GM23338 (cell line): ENCODE data around the gene LMBR1. TPM values are rescaled to one million over a fixed set of nuclear protein-coding genes. Genes with fewer than 3 reads are reported as not detected.
A peak's percentile ranks its signal among the peaks of the same experiment; 100 is the strongest.

Experiments used
- ATAC-seq: fragments of 200-7000 bp; cut with Tn5 transposase; 3 replicates; pipeline ENCODE4 v1.9.1; 2020
- DNase-seq: peaks from one replicate; pipeline ENCODE4 v3.0.0-alpha.2; 2015; ENCODE audit warnings: low spot score
- H2AFZ ChIP-seq: fragments of 200-600 bp; sonication (generic); 2 replicates; pipeline ENCODE4 v1.8.0; 2016; ENCODE audit warnings: antibody characterized with exemption, mild to moderate bottlenecking, moderate library complexity
- H3F3A ChIP-seq: fragments of 200-600 bp; sonication (generic); replicated peaks from 2 replicates; pipeline ENCODE4 v1.8.0; 2017; ENCODE audit warnings: antibody characterized with exemption, mixed run types, low read depth
- H3K27ac ChIP-seq: fragments of 200-600 bp; sonication (generic); 2 replicates; pipeline ENCODE4 v1.6.1; 2016; ENCODE audit warnings: low read depth
- H3K27me3 ChIP-seq: fragments of 200-600 bp; sonication (generic); 2 replicates; pipeline ENCODE4 v1.8.0; 2016; ENCODE audit warnings: mild to moderate bottlenecking, mixed run types, moderate library complexity; ENCODE audit not compliant: insufficient read depth
- H3K36me3 ChIP-seq: fragments of 200-600 bp; sonication (generic); 2 replicates; pipeline ENCODE4 v1.8.0; 2016; ENCODE audit warnings: mild to moderate bottlenecking; ENCODE audit not compliant: insufficient read depth
- H3K4me1 ChIP-seq: fragments of 200-600 bp; sonication (generic); 2 replicates; pipeline ENCODE4 v1.8.0; 2016; ENCODE audit warnings: mild to moderate bottlenecking, moderate library complexity; ENCODE audit not compliant: insufficient read depth
- H3K4me2 ChIP-seq: fragments of 200-600 bp; sonication (generic); 2 replicates; pipeline ENCODE4 v1.7.1; 2017; ENCODE audit warnings: mixed run types
- H3K4me3 ChIP-seq: fragments of 200-600 bp; sonication (generic); 2 replicates; pipeline ENCODE4 v1.6.1; 2016; ENCODE audit warnings: mixed run types
- H3K79me2 ChIP-seq: fragments of 200-600 bp; sonication (generic); replicated peaks from 2 replicates; pipeline ENCODE4 v1.8.0; 2017; ENCODE audit warnings: mild to moderate bottlenecking; ENCODE audit not compliant: insufficient read depth
- H3K9me2 ChIP-seq: fragments of 200-600 bp; sonication (generic); 2 replicates; pipeline ENCODE4 v1.8.0; 2017; ENCODE audit not compliant: insufficient read depth
- H4K20me1 ChIP-seq: fragments of 200-600 bp; sonication (generic); replicated peaks from 2 replicates; pipeline ENCODE4 v1.8.0; 2017; ENCODE audit warnings: mild to moderate bottlenecking; ENCODE audit not compliant: insufficient read depth
- H3K27ac Mint-ChIP-seq: 2 replicates; pipeline ENCODE4 v1.8.0; 2020; ENCODE audit warnings: inconsistent platforms, mild to moderate bottlenecking, moderate library complexity, mixed read lengths
- H3K27me3 Mint-ChIP-seq: 3 replicates; pipeline ENCODE4 v1.8.0; 2022; ENCODE audit warnings: low read depth, mild to moderate bottlenecking, moderate library complexity, mixed read lengths, inconsistent platforms; ENCODE audit not compliant: insufficient read depth, poor library complexity
- H3K36me3 Mint-ChIP-seq: 3 replicates; pipeline ENCODE4 v1.8.0; 2021; ENCODE audit warnings: low read depth, mild to moderate bottlenecking, inconsistent platforms, moderate library complexity, mixed read lengths
- H3K4me1 Mint-ChIP-seq: 3 replicates; pipeline ENCODE4 v1.8.0; 2020; ENCODE audit warnings: mild to moderate bottlenecking, inconsistent platforms, mixed read lengths
- H3K4me3 Mint-ChIP-seq: 3 replicates; pipeline ENCODE4 v1.8.0; 2021; ENCODE audit warnings: moderate library complexity, mild to moderate bottlenecking, inconsistent platforms, mixed read lengths
- H3K9me3 Mint-ChIP-seq: 3 replicates; pipeline ENCODE4 v1.8.0; 2020; ENCODE audit warnings: moderate library complexity, mild to moderate bottlenecking, inconsistent platforms, mixed read lengths
- CREB1 ChIP-seq: fragments of 250-450 bp; sonication (Bioruptor Pico); IDR thresholded peaks from 2 replicates; pipeline ENCODE4 v1.5.0; 2020; ENCODE audit warnings: low read depth, mild to moderate bottlenecking, moderate library complexity
- EZH2 ChIP-seq: fragments of 200-600 bp; sonication (generic); IDR thresholded peaks from one replicate; pipeline ENCODE4 v1.8.0; 2017; ENCODE audit warnings: antibody characterized with exemption, mild to moderate bottlenecking, low read depth; ENCODE audit not compliant: unreplicated experiment
- EZH2phosphoT487 ChIP-seq: fragments of 200-600 bp; sonication (generic); IDR thresholded peaks from one replicate; pipeline ENCODE4 v1.8.1; 2018; ENCODE audit warnings: antibody characterized with exemption; ENCODE audit not compliant: unreplicated experiment
- JUNB ChIP-seq: IDR thresholded peaks from one replicate; pipeline ENCODE4 v1.6.1; 2016; ENCODE audit warnings: antibody characterized with exemption; ENCODE audit not compliant: unreplicated experiment
- NANOG ChIP-seq: IDR thresholded peaks from 2 replicates; pipeline ENCODE4 v1.6.1; 2016; ENCODE audit warnings: antibody characterized with exemption, borderline replicate concordance
- POLR2AphosphoS5 ChIP-seq: IDR thresholded peaks from 2 replicates; pipeline ENCODE4 v1.6.1; 2016; ENCODE audit warnings: antibody characterized with exemption, low read depth
- ZNF114 ChIP-seq: fragments of 250-450 bp; sonication (Bioruptor Pico); IDR thresholded peaks from 2 replicates; pipeline ENCODE4 v1.5.0; 2020; ENCODE audit warnings: mild to moderate bottlenecking, moderate library complexity
- ZNF331 ChIP-seq: fragments of 250-450 bp; sonication (Bioruptor Pico); IDR thresholded peaks from 2 replicates; pipeline ENCODE4 v1.5.0; 2020; ENCODE audit warnings: low read depth, mild to moderate bottlenecking, moderate library complexity
- polyA plus RNA-seq: library from polyadenylated mRNA; unstranded; fragments of >200 nt; fragmentation: Nextera tagmentation; extraction: Ambion mirVana; gene quantifications from 2 replicates; pipeline ENCODE4 v1.2.1, GENCODE V29; 2016
- total RNA-seq: library from RNA; depleted of rRNA; stranded (reverse); fragments of >200 nt; shearing (Covaris generic); gene quantifications from 2 replicates; pipeline ENCODE4 v1.2.3, GENCODE V29; 2014
- TF ChIP-seq, protein P1 (sequence below), 2 experiments: fragments of 200-600 bp in 1 of 2; sonication (generic) in 1 of 2; conservative IDR thresholded peaks; 2 replicates each; pipeline versions ENCODE4 v1.5.1 to v1.6.1; 2016 to 2017; ENCODE audit warnings: antibody characterized with exemption in 2 of 2, low read depth in 2 of 2, mild to moderate bottlenecking in 2 of 2, moderate library complexity in 1 of 2
- TF ChIP-seq, protein P2 (sequence below): IDR thresholded peaks from 2 replicates; pipeline ENCODE4 v1.6.1; 2016; ENCODE audit warnings: antibody characterized with exemption

LMBR1 gene
- total and polyA plus RNA-seq, 2 experiments from 2014 or later = 21.8 to 90.1 TPM

DNA sequence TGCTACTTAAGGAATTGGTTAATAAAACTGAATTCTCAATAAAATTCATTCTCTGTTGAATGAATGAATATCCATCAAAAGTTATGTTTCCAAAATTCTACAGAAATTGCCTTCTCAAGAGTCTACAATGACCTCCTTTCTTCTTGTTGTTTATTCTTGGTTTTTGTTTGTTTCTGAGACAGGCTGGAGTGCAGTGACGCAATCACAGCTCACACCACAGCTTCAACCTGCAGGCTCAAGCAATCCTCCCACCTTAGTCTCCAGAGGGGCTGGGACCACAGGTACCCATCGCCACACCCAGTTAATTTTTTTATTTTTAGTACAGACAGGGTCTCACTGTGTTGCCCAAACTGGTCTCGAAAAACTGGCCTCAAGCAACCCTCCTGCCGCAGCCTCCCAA lies 97.6 kb downstream of the LMBR1 start:
- no peak for TF ChIP-seq CREB1
- Mint-ChIP-seq H3K9me3 (no peaks in the 10 kb centered on the region), H3K36me3 (0 out of 3 replicates have a peak, but pooled peaks cover 5% of the 10 kb centered on the region), H3K4me3 (no peak overlapping the region), H3K27ac (no peak overlapping the region), H3K4me1 (peaks cover 31% of the 10 kb centered on the region), H3K27me3 (peaks cover 4% of the 10 kb centered on the region)
- no peaks in the 10 kb centered on the region for H3K79me2 ChIP-seq
- no peaks in the 10 kb centered on the region for H3K9me2 ChIP-seq
- no peak for DNase-seq
- H3K36me3 ChIP-seq = no peaks in the 10 kb centered on the region; the same call in 1 of the 2 replicates
- peaks cover 6% of the 10 kb centered on the region for H4K20me1 ChIP-seq
- H3F3A ChIP-seq = no peaks in the 10 kb centered on the region
- no peaks in the 10 kb centered on the region for H3K27me3 ChIP-seq
- no peak overlapping the region for H3K27ac ChIP-seq
- no peak overlapping the region for H3K4me2 ChIP-seq
- no peak overlapping the region for H2AFZ ChIP-seq
- no peak for ATAC-seq
- no peak overlapping the region for H3K4me3 ChIP-seq
- peaks cover 24% of the 10 kb centered on the region for H3K4me1 ChIP-seq

DNA sequence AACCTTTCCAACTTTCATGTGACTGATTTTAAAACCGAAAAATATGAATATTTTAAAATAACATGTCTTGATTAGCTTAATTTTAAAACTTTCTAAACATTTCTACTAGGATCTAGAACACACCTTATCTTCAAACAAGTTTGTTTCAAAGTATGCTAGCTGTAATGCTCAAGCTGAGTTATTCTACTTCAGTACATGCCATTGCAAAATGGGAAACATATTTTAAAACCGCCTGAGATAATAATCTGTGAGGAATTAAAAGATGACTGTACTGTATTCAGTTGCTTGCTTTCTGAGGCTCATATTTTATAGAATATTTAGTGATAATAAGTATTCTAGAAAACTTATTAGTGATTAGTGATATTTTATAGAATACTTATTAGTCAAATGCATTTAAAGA lies 99.6 kb downstream of the LMBR1 start:
- DNase-seq (no peak), ATAC-seq (no peak)
- no peaks in the 10 kb centered on the region for H3F3A ChIP-seq
- no peaks in the 10 kb centered on the region for H3K9me3 Mint-ChIP-seq
- peaks cover 35% of the 10 kb centered on the region for H3K4me1 Mint-ChIP-seq
- peaks cover 1% of the 10 kb centered on the region; the same call in 1 of the 2 replicates for H4K20me1 ChIP-seq
- H3K27ac Mint-ChIP-seq = no peak overlapping the region
- H2AFZ ChIP-seq = no peak overlapping the region
- no peaks in the 10 kb centered on the region for H3K9me2 ChIP-seq
- H3K4me2 ChIP-seq = no peak overlapping the region
- TF ChIP-seq EZH2 = no peak
- no peak for TF ChIP-seq NANOG
- no peak for TF ChIP-seq ZNF331 (CRISPR knock-in tag)
- H3K4me3 ChIP-seq = no peak overlapping the region
- H3K4me3 Mint-ChIP-seq = no peak overlapping the region
- H3K27me3 Mint-ChIP-seq = peaks cover 4% of the 10 kb centered on the region
- H3K27ac ChIP-seq = no peak overlapping the region
- peaks cover 30% of the 10 kb centered on the region for H3K4me1 ChIP-seq
- H3K79me2 ChIP-seq = no peaks in the 10 kb centered on the region
- H3K27me3 ChIP-seq = no peaks in the 10 kb centered on the region
- no peaks in the 10 kb centered on the region for H3K36me3 ChIP-seq
- H3K36me3 Mint-ChIP-seq = 0 out of 3 replicates have a peak, but pooled peaks cover 4% of the 10 kb centered on the region

DNA sequence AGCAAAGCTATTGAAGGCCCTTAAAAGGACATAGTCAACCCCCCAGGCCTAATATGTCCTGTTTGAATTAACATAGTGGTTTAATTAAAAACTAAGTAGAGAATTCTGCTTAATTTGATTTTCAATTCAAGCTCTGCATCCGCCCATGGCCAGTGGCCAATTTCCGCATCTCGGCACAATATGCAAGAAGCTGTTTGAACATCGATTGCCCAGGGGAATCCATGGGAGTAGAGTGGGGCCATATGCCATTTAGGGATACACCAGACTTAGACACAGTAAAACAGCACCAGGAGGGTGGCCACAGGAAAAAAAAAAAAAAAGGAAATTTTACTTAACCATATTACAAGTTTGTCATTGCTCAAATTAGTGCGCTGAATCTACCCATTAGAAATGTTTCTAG lies 100.4 kb downstream of the LMBR1 start:
- H3K9me2 ChIP-seq = no peaks in the 10 kb centered on the region
- H3K9me3 Mint-ChIP-seq = no peaks in the 10 kb centered on the region
- H3K27me3 Mint-ChIP-seq = peaks cover 4% of the 10 kb centered on the region
- H3K4me1 ChIP-seq = peaks cover 30% of the 10 kb centered on the region
- no peaks in the 10 kb centered on the region for H3K36me3 ChIP-seq
- no peak overlapping the region for H3K4me3 ChIP-seq
- H2AFZ ChIP-seq = no peak overlapping the region
- H3K4me2 ChIP-seq = no peak overlapping the region
- DNase-seq = no peak
- no peaks in the 10 kb centered on the region for H3K27me3 ChIP-seq
- H3K4me3 Mint-ChIP-seq = no peak overlapping the region
- H3K27ac ChIP-seq = no peak overlapping the region
- H3K27ac Mint-ChIP-seq = peak overlapping the region; percentile 48; the same call in 1 of the 2 replicates
- H3F3A ChIP-seq = no peaks in the 10 kb centered on the region
- H4K20me1 ChIP-seq = no peaks in the 10 kb centered on the region
- no peak for ATAC-seq
- peaks cover 31% of the 10 kb centered on the region for H3K4me1 Mint-ChIP-seq
- H3K36me3 Mint-ChIP-seq = 0 out of 3 replicates have a peak, but pooled peaks cover 4% of the 10 kb centered on the region
- no peaks in the 10 kb centered on the region for H3K79me2 ChIP-seq
- no peak for TF ChIP-seq JUNB
- TF ChIP-seq POLR2AphosphoS5 = no peak
- no peak for TF ChIP-seq ZNF114 (CRISPR knock-in tag)
- TF ChIP-seq, protein P1, sequence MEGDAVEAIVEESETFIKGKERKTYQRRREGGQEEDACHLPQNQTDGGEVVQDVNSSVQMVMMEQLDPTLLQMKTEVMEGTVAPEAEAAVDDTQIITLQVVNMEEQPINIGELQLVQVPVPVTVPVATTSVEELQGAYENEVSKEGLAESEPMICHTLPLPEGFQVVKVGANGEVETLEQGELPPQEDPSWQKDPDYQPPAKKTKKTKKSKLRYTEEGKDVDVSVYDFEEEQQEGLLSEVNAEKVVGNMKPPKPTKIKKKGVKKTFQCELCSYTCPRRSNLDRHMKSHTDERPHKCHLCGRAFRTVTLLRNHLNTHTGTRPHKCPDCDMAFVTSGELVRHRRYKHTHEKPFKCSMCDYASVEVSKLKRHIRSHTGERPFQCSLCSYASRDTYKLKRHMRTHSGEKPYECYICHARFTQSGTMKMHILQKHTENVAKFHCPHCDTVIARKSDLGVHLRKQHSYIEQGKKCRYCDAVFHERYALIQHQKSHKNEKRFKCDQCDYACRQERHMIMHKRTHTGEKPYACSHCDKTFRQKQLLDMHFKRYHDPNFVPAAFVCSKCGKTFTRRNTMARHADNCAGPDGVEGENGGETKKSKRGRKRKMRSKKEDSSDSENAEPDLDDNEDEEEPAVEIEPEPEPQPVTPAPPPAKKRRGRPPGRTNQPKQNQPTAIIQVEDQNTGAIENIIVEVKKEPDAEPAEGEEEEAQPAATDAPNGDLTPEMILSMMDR (conservative IDR thresholded peaks at IDR 0.05; ENCODE audit: low read depth in 2 of 2) = no peak
- TF ChIP-seq EZH2 = no peak
- no peak for TF ChIP-seq EZH2phosphoT487
- TF ChIP-seq, protein P2, sequence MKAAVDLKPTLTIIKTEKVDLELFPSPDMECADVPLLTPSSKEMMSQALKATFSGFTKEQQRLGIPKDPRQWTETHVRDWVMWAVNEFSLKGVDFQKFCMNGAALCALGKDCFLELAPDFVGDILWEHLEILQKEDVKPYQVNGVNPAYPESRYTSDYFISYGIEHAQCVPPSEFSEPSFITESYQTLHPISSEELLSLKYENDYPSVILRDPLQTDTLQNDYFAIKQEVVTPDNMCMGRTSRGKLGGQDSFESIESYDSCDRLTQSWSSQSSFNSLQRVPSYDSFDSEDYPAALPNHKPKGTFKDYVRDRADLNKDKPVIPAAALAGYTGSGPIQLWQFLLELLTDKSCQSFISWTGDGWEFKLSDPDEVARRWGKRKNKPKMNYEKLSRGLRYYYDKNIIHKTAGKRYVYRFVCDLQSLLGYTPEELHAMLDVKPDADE = no peak
